ENCODE data around the gene GHR.

- TF ChIP-seq POLR2AphosphoS5 (IDR thresholded peaks at IDR 0.05; ENCODE audit: low read length) = no peak
- TF ChIP-seq POLR2A (IDR thresholded peaks at IDR 0.05; ENCODE audit: low read depth, low read length) = no peak
- TF ChIP-seq CTCF (IDR thresholded peaks at IDR 0.05 in 2 of 3, conservative IDR thresholded peaks at IDR 0.05 in 1 of 3; ENCODE audit: control insufficient read depth in 2 of 3, extremely low read depth in 1 of 3, insufficient read depth in 1 of 3, low read depth in 3 of 3, low read length in 3 of 3) = no peak
- no peak for TF ChIP-seq RAD21 (IDR thresholded peaks at IDR 0.05; ENCODE audit: insufficient read depth, low read depth, low read length)
- TF ChIP-seq CEBPB (IDR thresholded peaks at IDR 0.05; ENCODE audit: borderline replicate concordance in 1 of 2, low read depth in 2 of 2, low read length in 2 of 2) = no peak
Measured at GRCh38 chr5:42569325-42569724, 146.1 kb downstream of the GHR start.

Data from GM12878 (cell line).